CD1c-positive myeloid dendritic cell (primary cell): Measurements from ENCODE around the gene KIF1C.

Source experiments
- DNase-seq: peaks from one replicate; pipeline ENCODE4 v3.0.0-alpha.2; 2016; ENCODE audit errors: extremely low spot score

KIF1C gene

DNA sequence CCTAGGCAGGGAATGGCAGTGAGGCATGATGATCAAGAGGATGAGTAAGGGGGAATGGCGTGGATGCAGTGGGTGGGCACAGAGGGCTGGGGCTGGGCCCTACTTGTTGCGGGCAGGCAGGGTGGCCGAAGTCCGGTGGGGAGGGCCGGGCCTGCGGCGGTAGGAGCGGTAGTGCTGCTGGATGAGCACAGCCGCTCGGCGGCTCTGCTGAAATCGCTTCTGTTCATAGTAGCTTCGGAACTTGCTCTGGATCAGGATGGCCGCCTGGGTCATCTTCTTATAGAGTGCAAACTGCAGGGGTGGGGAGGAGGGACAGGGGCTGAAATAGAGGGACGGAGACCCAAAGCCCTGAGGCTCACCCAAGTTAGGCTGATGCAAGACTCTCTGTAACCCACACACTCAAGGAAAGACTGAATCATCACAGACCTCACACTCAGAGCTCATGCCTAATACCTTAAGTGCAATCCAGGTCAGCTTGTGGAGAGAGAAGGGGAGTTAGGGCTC, 28.7 kb upstream of the KIF1C start:
- peak; percentile 66 for DNase-seq

DNA sequence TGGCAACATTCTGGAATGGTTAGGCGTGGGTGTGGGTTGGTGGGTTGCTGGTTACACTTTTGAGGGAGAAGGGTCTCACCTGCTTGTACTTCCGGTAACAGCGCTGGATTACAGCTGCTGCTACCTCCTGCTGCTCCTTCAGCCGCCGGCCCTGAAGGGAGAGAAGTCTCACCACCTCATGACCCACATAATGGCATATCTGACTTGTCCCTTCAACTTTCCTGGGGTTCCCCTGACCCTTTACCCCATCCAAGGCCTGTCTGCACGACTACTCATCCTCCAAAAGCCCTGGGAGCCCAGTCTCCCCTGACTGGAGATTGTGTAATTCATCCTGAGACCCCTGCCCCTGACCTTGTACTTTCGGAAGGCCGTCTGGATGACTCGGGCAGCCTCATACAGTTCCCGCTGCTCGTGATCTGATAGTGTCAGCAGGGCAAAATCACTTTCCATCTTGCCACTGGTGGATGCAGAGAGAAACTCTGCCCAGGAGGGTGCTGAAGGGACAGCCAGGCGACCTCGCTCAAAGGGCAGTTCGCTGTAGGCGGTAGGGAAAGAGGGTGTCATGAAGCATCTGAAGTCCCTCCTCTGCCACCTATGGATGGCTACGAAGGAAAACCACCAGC, 28.1 kb upstream of the KIF1C start:
- no peak for DNase-seq

DNA sequence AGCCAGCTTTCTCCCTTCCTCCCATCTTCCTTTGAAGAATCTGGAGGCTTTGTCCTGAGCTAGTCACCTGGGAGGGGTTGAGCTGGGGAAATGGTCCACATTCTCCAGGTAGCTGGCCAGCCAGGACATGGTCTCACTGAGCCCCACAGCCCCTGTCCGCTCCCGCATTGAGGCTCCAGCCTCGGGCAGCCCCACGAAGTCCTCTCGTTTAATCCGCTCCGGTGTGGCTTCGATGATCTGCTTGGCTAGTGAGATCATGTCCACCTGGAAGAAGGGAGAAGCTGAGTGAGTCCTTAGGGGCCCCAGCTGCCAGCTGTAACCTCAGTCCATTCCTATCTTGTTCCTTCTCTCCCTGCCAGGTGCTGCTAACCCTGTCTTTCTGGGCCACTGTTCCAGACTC, 27.5 kb upstream of the KIF1C start:
- DNase-seq: no peak

DNA sequence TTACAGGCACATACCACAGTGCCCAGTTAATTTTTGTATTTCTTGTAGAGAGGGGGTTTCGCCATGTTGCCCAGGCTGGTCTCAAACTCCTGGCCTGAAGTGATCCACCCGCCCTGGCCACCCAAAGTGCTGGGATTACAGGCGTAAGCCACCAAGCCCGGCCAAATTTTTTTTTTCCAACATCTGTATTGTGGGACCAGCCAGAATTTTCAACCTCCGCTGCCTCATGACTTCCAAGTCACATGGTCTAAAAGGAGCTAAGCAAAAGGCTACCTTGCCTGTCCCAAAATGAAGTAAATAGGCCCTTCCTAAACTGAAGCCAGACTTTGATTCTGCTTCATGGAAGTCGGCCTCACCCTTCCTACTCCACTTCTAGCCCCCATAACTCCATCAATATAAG, 25.9 kb upstream of the KIF1C start:
- no peak for DNase-seq

DNA sequence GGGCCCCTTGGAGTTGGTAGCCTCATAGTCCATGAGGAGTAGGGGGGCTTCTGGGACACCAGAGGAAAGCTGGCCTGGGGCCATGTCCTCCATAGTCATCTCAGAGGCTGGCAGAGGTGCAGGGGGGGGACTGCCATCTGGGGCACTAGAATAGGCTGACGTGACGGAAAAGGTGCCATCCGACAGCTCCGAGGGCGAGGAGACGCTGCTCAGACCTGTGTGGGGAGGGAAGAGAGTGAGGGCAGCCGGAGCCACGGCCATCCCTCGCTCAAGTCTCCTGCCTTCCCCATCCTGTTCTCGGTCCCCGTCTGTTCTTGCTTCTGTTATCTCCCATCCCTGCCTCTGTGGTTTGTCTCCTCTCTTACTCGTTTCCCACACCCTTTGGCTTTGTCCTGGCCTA, 25.4 kb upstream of the KIF1C start:
- no peak for DNase-seq

DNA sequence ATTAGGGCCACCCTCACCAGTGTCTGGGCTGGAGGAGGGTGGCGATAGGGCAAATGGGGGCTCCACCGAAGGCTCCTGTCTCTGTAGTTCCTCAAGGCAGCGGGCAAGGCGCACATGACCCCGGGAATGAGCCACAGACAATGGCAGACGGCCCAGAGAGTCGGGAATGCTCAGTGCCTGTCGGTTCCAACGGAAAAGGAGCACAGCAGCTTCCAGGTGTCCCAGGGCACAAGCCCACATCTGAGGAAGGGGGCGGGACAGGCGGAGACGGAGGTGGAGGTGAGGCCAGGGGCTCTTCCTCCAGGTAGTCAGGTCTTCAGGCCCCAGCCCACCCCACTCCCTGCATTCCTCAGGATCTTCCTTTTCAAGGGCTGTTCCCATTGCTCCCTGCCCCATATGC, 25.0 kb upstream of the KIF1C start:
- DNase-seq: no peak

DNA sequence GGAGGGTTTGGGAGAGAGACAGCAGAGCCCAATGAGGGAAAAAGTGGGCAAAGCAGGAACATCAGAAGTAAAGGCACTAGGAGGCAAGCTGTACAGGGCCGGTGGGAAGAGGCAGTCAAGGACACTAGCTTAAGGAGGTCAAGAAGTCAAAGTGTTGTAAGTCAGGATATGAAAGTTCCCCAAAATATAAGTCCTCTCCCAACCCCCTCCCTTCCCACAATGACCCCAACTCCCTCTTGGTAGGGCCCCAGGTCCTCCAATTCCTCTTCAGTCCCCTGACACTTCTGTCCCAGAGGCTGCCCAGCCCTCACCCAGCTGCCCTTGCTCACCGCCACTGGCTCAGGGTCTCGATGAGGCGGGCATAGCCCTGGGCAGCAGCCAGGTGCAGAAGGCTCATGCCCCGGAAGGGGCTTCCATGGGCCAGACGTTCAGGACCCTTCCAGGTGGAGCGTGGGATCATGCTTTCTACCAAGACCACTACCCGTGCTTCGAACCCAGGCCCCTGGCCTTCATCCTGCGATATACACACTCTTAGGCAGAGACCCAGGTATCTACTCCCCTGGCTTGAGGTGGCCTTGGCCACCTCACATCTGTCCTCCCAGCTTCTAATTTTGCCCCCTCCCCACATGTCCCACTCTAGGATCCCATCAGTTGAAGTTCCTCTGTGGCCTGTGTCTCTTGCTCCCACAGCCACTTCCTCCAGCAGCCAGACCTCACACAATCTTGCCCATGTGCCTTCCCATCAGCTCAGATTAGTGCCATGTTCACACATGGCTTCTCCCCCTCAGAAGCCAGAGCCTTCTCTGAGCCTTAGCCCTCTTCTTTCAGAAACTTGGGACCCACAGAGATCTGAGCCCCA, 24.3 kb upstream of the KIF1C start:
- peak; percentile 34 for DNase-seq

DNA sequence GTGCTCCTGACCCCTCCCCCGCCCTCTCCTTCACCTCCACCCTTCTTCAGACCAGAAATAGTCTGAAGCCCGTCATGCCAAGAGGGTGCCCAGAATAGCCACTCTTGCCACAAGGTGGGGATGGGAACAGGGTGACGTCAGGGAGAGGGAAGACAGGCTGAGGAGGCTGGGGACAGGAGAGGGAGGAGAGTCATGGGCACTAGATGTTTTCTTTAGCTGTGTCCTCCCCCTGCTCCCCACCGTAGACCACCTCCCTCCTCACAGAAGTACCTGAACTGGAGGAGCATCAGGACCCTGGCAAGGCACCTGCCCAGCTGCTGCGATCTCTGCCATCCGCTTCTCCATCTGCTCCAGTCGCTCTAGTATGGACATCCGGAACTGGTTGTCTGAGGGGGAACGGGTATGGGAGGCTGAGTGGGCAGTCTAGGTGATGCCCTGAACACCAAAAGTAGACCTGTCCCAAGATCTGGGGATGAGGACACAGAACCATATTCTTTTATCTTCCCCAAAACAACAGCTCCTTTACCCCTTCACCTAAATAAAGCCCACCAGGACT, 23.6 kb upstream of the KIF1C start:
- DNase-seq: no peak

DNA sequence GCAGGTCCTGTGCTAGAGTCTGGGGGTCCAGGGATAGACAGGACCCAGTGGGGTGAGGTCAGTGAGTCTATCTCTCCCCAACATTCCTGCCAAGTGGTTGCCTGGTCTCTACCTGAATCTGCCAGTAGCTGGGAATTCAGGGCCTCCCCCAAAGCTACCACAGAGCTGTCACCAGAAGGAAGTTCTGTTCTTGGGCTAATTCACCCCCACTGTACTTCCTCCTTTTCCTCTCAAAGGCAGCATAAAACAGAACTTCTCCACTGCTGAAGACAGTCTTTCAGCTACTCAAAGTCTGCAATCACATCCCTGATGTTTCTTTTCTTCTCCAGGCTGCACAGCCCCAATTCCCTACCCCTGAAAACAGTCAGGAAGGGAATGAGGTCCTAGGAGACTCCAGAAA, 19.0 kb upstream of the KIF1C start:
- DNase-seq: peak; percentile 75

DNA sequence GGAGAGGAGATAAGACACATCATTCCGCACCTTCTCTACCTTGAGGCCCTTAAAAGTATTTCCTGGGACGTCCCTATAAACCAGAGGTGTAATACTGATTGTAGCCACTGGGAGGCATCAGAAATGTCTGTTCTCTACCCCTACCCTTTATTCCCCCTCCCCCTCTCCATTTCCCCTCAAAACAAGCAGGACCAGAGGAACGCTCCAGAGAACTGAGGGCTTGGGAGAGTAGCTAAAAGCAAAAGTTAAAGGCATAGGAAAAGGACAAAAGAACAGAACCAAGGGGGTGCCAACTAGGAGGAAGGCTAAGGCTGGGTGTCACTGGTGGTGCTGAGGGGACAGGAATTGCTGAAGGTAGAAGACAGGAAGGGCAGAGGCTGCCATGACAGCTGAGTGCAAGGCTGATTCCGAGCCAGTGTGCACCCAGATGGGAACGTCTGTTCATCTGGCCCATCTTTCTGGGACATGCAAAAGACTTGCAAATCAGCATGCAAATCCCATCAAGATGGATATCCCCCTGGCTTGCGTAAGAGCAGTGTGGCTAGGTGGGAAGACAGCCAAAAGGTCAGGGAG, 17.0 kb upstream of the KIF1C start:
- peak; percentile 58 for DNase-seq

DNA sequence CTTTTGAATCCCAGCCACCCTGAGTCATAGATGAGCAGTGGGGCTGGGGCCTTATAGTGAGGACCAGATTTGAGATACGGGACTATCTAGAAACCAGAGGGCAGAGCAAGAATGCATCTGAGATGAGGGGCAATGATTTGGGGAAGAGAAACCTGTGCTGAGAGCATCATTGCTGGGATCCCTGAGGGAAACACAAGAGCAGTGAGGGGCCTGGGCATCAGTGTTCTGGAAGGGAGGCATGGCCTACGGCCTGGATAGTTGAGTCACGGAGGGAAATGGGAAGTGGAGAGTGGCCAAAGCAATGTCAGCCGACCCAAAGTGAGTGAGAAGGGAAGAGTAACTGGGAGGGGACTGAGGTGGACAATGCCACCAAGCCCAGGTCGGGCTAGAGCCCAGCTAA, 15.4 kb upstream of the KIF1C start:
- peak; percentile 38 for DNase-seq

DNA sequence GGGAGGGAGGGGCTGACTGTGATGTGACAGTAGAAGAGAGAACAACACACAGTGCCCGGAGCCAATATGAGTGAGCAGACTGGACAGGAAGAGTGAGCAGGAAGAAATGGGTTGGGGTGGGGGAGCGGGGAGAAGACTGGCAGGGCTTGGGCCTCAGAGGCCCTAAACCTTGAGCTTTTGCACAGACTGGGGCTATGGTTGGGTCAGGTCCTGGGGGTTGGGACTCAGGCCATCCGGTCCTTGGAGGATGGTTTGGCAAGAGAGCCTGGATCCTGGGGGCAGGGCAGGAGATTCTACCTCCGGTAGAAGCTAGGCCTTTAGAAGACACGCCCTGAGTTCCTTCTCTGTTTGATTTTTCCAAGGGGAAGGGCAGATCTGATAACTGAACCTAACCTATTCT, 11.3 kb upstream of the KIF1C start:
- DNase-seq: peak; percentile 15

DNA sequence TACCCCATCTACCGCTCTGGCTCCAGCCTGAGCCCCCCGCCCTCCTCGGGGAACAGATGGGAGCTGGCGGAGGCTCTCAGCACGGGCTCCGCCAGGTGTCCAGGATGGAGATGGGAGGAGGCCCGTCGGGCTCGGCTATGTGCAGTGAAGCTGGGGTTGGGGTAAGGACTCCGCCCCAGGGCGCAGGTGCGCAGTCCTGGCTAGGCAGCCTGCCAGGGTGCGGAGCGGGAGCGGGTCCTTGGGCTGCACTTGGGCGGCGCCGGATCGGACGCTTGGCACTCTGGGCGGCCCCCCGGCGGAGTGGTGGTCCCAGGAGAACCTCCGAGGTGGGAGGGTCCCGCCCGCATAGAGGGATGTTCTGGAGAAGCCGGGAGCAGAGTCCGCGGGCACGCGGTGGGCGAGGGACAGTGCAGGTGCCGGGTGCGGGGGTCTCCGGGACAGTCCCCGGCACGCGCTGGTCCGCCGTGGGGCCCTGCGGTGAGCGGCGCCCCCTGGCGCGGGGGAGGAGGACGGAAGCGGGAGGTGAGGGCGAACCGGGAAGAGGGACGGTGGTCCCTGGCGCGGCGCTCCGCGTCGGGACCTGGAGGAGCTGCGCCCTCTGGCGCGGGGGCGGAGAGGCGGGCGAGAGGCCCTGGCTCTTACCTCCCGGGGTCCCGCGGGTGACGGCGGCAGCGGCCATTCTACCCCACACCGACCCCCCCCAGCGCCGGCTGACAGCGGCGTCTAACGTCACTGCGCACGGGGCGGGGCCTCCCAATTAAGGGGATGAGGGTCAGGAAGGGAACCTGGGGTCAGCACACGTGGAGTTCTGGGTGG, 10.6 kb upstream of the KIF1C start, which contains the start of gene CAMTA2:
Gene CAMTA2, minus strand, starts transcription at position 725 of the 816 bp plus-strand sequence. CDS start 1,453 bp downstream, outside the sequence.
- DNase-seq: peak; percentile 86

DNA sequence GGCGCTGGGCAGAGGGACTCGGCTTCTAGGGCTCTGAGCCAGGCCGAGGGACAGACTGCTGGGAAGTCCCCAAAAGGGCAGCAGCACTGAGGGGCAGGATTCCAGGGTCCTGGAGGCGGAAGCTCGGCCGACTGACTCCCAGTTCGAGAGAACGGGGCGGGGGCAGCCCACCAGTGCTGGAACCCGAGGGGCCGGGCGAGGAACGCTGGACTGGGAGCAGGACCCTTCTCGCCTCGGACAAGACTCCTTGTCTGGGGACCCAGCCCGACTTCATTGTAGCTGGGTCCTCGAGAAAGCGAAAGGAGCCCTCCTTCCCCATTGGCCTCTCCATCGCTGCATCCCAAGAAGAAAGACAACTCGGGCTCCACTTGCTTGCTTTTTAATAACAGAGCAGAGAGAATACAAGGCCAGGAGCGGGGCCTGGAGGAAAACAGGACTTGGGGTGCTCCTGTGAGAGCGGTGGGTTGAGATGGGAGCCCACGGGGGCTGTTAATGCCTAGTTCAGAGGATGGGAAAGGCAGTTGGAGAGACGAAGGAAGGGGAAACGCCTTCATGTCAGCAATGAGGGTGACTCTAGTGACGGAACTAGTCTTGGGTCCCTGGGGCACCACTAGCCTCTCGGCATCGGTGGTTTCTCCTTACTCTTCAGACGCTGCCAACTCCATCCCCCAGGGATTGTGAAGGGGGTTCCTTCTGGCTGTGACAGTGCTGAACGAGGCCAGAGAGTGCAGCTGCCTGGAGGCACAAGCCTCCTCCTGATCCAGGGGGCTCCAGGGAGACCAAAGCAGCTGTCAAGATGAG, 9.8 kb upstream of the KIF1C start:
- DNase-seq: peak; percentile 18

DNA sequence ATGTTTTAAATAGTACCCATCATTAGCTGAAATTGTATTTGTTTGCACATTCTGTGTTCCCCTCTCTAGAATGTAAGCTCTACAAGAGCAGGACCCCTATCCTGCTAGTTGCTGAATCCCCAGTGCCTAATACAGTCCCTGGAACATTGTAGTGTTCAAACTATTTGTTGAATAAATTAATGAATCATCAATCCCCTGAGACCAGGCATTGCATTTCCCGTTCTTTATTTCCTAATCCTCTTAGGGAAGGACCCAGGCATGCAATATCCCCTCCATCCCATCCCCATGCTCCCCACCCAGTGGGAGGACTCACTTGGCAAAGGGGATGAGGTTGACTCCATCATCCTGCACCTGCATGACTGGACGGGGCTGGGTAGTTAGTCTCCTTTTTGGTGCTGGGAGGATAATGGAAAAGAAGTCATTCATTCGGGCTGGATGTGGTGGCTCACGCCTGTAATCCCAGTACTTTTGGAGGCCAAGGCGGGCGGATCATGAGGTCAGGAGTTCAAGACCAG, 3.6 kb upstream of the KIF1C start:
- DNase-seq: no peak

DNA sequence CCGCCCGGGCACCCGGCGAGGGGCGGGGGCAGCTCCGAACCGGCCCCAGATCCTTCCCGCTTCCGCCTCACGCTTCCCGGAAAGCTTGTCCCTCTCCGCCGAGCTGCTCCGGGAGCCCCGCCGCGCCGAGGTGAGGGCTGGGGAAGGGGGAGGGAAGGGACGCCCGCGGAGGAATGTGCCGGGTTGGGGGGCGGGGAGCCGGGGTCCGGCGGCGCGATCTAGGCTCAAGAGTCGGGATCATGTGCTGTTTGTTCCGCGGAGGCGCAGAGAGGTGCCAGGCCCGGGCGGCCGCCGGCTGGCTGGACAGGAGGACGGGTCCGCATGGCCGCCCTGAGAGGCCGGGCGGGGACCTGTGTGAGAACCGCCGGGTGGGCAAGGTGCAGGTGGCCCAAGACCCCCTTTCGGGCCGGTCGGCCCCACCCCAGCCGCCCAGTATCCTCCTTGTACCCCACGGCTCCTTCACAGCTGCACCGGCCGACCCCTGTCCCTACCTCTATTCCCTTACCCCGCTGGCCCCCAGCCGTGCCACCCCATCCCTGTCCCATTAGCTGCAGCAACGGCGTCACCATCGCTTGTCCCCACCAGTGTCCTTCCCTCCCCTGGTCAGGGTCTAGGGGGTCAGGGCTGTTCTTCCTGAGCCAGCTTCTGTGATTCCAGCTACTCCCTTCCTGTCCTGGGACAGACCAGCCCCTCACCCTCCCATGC, 429 bp downstream of the KIF1C start:
- no peak for DNase-seq

DNA sequence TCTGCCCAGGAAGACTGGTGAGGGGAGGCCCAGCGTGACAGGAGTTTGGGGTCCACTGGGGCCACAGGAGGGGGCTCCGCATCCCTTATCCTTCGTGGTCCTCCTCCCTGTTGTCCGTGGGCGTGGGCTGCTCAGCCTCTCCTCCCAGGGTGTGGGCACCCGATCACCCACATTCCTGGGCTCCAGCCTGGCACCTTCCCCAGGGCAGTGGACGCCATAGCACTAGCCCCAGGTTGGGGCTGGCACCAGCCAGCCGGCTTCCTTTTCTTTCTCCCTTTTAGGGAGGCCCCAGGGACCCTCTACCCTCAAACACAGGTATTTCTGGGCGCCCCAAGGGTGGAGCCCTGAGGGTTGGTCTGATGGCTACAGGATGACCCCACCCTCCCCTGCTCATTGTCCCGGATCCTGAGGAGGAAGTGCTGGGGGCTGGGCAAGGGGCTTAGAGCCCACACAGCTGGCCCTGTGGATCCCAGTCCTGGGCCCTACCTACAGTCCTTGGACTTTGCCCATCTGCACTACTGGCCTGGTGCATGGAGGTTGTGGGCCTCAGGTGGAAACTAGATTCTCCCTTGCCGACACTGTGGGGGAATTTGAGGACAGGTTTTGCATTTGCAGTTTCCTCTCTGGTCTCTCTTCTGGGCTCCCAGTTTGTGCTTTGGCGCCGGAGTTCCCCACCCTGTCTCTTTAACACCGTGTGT, 1.1 kb downstream of the KIF1C start:
- no peak for DNase-seq

DNA sequence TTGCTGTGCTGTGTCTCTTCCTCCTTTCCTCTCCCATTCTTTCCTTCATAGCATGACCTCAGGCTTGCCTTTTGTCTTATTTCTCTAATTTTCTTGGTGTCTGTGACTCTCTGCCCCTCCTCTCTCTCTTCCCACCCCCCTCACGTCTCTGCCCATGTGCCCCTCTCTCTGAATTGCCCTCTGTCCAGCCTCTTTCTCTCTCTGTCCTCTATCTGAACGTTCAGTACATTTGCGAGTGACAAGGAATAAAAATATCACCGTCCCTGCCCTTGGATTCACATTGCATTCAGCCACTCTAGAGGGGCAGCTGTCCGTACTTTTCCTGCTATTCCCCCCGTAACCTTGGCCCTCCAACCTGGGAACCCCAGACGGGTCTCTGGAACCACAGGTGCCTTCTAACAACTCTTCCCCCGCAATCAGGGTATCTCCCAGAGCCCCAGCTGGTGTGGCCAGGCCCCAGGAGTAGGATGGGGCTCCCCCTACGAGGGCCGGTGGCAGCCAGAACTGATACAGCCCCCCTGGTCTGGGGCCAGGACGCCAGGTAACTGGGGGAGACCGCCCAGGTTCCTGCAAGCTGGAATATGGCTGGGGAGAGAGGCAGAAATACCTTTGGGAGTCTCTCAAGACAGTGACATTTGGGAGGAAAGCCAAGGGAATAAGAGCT, 1.8 kb downstream of the KIF1C start:
- no peak for DNase-seq

DNA sequence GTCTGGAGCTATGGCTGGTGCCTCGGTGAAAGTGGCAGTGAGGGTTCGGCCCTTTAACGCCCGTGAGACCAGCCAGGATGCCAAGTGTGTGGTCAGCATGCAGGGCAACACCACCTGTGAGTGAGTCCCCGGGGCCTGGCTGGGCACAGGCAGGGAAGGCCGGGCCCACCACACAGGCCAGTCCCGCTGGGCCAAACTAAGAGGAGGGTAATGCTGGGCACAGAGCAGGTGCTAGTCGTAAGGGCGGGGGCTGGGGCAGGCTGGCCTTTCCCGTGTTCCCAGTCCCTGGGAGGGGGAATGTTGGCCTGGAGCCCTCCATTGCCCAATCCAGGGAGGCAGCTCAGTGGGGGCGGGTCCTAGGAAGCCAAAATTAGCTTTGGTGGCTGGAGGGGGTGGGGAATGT, 2.5 kb downstream of the KIF1C start:
- DNase-seq: no peak
